ENCODE measurements around the gene C17orf114.

The C17orf114 gene

GRCh38 chr17:4751932-4752331 is 50.2 kb downstream of the C17orf114 start:
- no peak overlapping the region for H3K27ac ChIP-seq

More at GRCh38 chr17:4751932-4752331, 50.2 kb downstream of the C17orf114 start:
- TF ChIP-seq CTCF (conservative IDR thresholded peaks at IDR 0.05), result no peak
